AG04449 (cell line): ENCODE results near the gene MTMR6.

Source experiments
- CTCF ChIA-PET: fragments of 350-600 bp; formaldehyde crosslinking; extraction: SDS; loops from one replicate; lab custom pipeline; 2021; ENCODE audit warnings: antibody characterized with exemption; lab: Yijun Ruan, JAX
- POLR2A ChIA-PET: fragments of 400-600, 350-600 bp; formaldehyde crosslinking; extraction: SDS; loops from one replicate; lab custom pipeline; 2020; ENCODE audit warnings: antibody characterized with exemption, inconsistent platforms; lab: Yijun Ruan, JAX
- DNase-seq: peaks from one replicate; pipeline ENCODE4 v3.0.0-alpha.2; 2010; ENCODE audit warnings: low read depth, low spot score
- H3K4me3 ChIP-seq: 2 replicates; pipeline ENCODE4 v1.5.1; 2011; ENCODE audit warnings: low read depth, mild to moderate bottlenecking, control low read depth, low read length
- TF ChIP-seq, protein P1 (sequence below): IDR thresholded peaks from one replicate; pipeline ENCODE4 v1.5.1; 2011; ENCODE audit warnings: mild to moderate bottlenecking, moderate library complexity, low read length, control low read depth, inconsistent platforms; ENCODE audit not compliant: insufficient read depth; ENCODE audit errors: missing control alignments

Gene MTMR6

DNA sequence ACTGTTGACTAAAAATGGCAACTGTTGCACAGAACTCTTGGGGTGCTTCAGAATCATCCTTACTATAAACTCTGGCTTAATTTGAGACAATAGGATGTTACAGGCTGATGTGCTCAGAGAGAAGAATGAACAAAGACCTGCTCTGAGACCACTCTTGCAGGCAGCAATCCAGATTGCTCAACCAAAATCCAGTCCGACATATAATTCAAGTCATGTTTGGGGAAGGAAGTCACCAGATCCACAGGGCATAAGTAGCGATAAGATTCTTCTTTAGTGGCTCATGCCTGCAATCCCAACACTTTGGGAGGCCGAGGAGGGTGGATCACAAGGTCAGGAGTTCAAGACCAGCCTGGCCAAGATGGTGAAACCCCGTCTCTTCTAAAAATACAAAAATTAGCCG is 20.6 kb downstream of the MTMR6 start:
- POLR2A ChIA-PET: no interaction called here

DNA sequence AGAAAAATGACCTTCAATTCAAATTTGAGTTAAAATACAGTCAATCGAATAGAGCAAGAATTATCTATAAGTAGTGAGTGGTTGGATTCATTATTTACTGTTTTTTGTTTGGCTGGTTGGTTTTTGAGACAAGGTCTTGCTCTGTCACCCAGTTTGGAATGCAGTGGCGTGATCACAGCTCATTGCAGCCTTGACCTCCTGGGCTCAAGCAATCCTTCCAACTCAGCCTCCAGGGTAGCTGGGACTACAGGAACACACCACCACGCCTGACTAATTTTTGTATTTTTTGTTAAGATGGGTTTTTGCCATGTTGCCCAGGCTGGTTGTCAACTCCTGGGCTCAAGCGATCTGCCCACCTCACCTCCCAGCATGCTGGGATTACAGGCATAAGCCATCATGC is 25.0 kb downstream of the MTMR6 start:
- TF ChIP-seq, protein P1, sequence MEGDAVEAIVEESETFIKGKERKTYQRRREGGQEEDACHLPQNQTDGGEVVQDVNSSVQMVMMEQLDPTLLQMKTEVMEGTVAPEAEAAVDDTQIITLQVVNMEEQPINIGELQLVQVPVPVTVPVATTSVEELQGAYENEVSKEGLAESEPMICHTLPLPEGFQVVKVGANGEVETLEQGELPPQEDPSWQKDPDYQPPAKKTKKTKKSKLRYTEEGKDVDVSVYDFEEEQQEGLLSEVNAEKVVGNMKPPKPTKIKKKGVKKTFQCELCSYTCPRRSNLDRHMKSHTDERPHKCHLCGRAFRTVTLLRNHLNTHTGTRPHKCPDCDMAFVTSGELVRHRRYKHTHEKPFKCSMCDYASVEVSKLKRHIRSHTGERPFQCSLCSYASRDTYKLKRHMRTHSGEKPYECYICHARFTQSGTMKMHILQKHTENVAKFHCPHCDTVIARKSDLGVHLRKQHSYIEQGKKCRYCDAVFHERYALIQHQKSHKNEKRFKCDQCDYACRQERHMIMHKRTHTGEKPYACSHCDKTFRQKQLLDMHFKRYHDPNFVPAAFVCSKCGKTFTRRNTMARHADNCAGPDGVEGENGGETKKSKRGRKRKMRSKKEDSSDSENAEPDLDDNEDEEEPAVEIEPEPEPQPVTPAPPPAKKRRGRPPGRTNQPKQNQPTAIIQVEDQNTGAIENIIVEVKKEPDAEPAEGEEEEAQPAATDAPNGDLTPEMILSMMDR: no peak
- POLR2A ChIA-PET: no interaction called here
- no peak for DNase-seq
- CTCF ChIA-PET: no interaction called here
- H3K4me3 ChIP-seq: no peak overlapping the region

More for the DNA sequence above, 20.6 kb downstream of the MTMR6 start:
- TF ChIP-seq, protein P1: no peak
- CTCF ChIA-PET: interaction anchor here (1.0 to 1.1 kb wide), 2 partner anchors 106 to 110 kb away, joined by 3 read pairs; no protein-coding TSS in a partner anchor
- no peak for DNase-seq
- no peak overlapping the region for H3K4me3 ChIP-seq

DNA sequence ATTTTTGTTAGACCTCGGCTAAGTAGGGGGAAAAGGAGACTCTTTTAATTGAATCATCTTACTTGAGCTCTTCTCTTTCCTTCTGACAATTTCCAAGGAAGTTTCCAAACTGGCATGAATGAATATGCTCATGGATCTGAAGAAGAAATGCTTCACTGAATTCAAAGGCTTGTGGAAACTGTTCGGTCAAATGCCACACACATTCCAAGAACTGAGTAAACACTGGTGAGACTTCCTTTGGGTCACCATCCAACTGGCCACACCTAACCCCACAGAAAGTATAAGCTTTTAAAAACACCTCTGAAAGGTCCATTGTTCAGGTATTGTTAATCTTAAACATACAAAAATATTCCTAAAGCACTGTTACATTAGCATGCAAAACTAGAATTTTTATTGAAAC is 33.6 kb downstream of the MTMR6 start:
- ChIA-PET CTCF (interaction anchor here (1.3 to 3.2 kb wide), 3 partner anchors 20 to 34 kb away, joined by 4 to 12 read pairs (median 7); no protein-coding TSS in a partner anchor), POLR2A (no interaction called here)
- no peak for DNase-seq

DNA sequence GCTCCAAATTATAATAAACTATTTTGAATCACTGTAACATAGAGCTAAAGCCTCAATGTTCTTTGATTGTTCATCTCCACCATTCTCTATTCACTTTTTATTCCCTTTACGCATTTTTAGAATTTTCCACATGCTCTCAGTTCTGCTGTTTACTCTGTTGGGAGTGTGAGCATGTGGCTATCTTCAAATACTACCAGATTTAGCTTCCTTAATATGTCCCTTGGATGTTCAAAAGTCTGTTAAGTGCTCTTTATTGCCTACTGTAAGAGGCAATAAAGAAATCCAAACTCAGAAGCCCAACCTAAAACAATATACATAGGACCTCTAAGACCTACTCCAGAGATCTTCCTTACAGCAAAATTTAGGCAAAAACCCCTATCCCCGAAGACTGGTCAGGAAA is 34.5 kb downstream of the MTMR6 start:
- DNase-seq: no peak
- TF ChIP-seq, protein P1: no peak
- no peak overlapping the region for H3K4me3 ChIP-seq
- ChIA-PET CTCF (interaction anchor here (1.1 to 3.2 kb wide), 4 partner anchors 12 to 52 kb away, joined by 3 to 12 read pairs (median 5); no protein-coding TSS in a partner anchor), POLR2A (no interaction called here)

More for the DNA sequence above, 33.6 kb downstream of the MTMR6 start:
- H3K4me3 ChIP-seq: no peak overlapping the region
- TF ChIP-seq, protein P1: no peak

DNA sequence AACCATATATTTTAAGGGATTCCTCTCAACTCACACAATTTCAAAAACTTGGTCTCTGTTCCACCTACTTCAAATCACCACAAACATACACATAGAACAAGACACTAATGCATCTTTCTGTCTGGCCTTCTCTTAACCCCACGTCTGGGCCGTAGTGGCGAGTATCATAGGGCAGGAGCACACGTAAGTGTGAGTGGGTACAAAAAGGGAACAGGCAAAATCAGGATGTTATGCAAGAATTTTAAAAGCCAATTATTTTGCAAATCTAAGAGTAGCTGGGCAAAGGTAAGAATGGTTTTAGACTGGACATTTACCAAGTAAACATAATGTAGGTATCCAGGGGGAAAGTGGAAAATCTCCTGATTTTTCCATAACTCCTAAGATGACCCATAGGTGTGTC is 35.1 kb downstream of the MTMR6 start:
- ChIA-PET CTCF (interaction anchor here (1.1 kb wide), 2 partner anchors 11 to 53 kb away, joined by 3 read pairs; no protein-coding TSS in a partner anchor), POLR2A (no interaction called here)
- no peak for DNase-seq
- TF ChIP-seq, protein P1: no peak
- no peak overlapping the region for H3K4me3 ChIP-seq

DNA sequence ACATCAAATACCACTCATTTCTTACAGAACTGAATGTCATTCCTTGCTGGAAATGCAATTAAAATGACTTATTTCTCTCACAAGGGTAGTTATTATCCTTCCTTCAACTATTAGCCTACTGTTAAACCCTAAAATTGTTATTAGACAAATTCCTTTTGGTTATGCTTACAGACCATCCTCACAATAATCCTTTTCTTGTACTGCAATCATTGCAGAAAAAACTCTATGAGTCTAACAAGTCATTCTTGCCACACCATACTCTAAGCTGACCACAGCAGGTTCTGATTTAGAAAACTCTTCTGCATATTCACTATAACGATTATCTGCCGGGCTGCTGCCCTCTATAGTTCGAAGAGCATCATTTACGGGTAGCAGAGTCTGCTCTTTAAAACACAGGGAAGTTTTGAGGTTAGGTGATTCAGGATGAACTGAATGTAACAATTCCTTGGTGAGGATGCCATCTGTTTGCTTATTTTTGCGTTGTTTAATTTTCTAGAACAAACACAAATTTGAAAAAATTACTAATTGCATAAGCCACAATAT is 38.2 kb downstream of the MTMR6 start:
- TF ChIP-seq, protein P1: peak; percentile 44
- DNase-seq: no peak
- ChIA-PET POLR2A (no interaction called here), CTCF (interaction anchor here (1.0 to 1.2 kb wide), 2 partner anchors 10 to 39 kb away, joined by 3 to 4 read pairs; no protein-coding TSS in a partner anchor)
- no peak overlapping the region for H3K4me3 ChIP-seq
